HG03571 (cell line): Measurements from ENCODE around the gene LTF.
"Not testable (repeated sequence)": the region's sequence is repeated elsewhere in the genome, so short reads cannot be mapped to it uniquely, and the experiment has no call there.

ENCODE experiments used
- ATAC-seq: cut with Tn5 transposase; IDR thresholded peaks from one replicate; pipeline ENCODE4 v1.9.1; 2021; ENCODE audit not compliant: unreplicated experiment

LTF gene

GRCh38 chr3:46416811-46417510 lies 47.7 kb downstream of the LTF start:
- ATAC-seq: no peak

- no peak for ATAC-seq
These were observed 48.4 kb downstream of the LTF start for GRCh38 chr3:46416125-46416810.

- ATAC-seq: no peak
These were observed 50.0 kb downstream of the LTF start for GRCh38 chr3:46414739-46415138.

GRCh38 chr3:46413951-46414350 lies 50.8 kb downstream of the LTF start:
- ATAC-seq: no peak

GRCh38 chr3:46412786-46413298 lies 51.9 kb downstream of the LTF start:
- no peak for ATAC-seq

- no peak for ATAC-seq
These were observed 53.4 kb downstream of the LTF start for GRCh38 chr3:46411271-46411670.

- no peak for ATAC-seq
These were observed 54.0 kb downstream of the LTF start for GRCh38 chr3:46410669-46411068.

- ATAC-seq: no peak
These were observed 54.8 kb downstream of the LTF start for GRCh38 chr3:46409739-46410489.

- ATAC-seq: no peak
These were observed 55.9 kb downstream of the LTF start for GRCh38 chr3:46408853-46409252.

GRCh38 chr3:46407970-46408369 lies 56.7 kb downstream of the LTF start:
- ATAC-seq: no peak

- ATAC-seq: no peak
These were observed 57.7 kb downstream of the LTF start, which contains the start of the genes CCR5AS and CCRL2 for GRCh38 chr3:46406788-46407611. TSS of gene CCR5AS (minus strand) at chr3:46407066. TSS of gene CCRL2 (plus strand) at chr3:46407259. CDS start at chr3:46408080, 821 bp downstream.

GRCh38 chr3:46406443-46406787 lies 58.3 kb downstream of the LTF start:
- no peak for ATAC-seq

- no peak for ATAC-seq
These were observed 59.2 kb downstream of the LTF start for GRCh38 chr3:46405301-46406019.

- not testable (repeated sequence) for ATAC-seq
These were observed 61.8 kb downstream of the LTF start for GRCh38 chr3:46402902-46403301.

- ATAC-seq: no peak
These were observed 63.1 kb downstream of the LTF start for GRCh38 chr3:46401579-46401978.

- ATAC-seq: no peak
These were observed 63.9 kb downstream of the LTF start for GRCh38 chr3:46400846-46401245.

- ATAC-seq: no peak
These were observed 64.5 kb downstream of the LTF start for GRCh38 chr3:46400000-46400734.

GRCh38 chr3:46399557-46399956 lies 65.1 kb downstream of the LTF start:
- ATAC-seq: no peak

- no peak for ATAC-seq
These were observed 65.6 kb downstream of the LTF start for GRCh38 chr3:46399098-46399497.
